Measurements from ENCODE around the gene REM2.
"Not testable (repeated sequence)": the region's sequence is repeated elsewhere in the genome, so short reads cannot be mapped to it uniquely, and the experiment has no call there.

Gene REM2

DNA sequence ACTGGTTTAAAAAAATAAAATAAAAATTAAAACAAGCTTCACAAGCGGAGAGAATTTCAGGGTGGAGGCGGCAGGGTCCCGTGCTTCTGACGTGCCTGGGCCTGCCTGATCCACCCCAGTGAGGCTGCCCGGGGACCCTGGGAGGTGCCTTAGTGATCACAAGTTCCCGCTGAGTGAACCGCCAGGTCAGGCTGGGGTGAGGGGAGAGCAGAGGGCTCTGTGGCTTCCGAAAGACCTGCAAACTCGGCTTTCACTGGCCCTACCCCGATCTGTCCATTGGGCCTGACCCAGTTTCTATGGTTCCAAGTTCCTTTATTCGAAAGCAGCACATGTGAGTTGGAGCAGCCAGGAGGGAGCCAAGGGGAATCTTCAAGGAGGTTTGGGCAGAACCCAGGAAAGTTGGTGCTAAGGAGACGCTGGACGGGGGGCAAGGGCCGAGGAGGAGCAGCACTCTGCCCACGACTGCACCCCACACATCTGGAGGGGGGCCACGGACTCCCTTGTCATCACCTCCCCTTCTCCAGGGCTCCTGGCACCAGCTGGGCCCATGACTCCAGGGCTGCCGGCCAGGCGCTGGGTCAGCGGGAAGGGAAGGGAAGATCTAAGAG, 33.7 kb upstream of the REM2 start:
- DNase-seq (ENCODE audit: low read depth), result no peak
- no peak overlapping the region for H3K4me3 ChIP-seq (ENCODE audit: low read depth, low read length)
- TF ChIP-seq, protein P1, sequence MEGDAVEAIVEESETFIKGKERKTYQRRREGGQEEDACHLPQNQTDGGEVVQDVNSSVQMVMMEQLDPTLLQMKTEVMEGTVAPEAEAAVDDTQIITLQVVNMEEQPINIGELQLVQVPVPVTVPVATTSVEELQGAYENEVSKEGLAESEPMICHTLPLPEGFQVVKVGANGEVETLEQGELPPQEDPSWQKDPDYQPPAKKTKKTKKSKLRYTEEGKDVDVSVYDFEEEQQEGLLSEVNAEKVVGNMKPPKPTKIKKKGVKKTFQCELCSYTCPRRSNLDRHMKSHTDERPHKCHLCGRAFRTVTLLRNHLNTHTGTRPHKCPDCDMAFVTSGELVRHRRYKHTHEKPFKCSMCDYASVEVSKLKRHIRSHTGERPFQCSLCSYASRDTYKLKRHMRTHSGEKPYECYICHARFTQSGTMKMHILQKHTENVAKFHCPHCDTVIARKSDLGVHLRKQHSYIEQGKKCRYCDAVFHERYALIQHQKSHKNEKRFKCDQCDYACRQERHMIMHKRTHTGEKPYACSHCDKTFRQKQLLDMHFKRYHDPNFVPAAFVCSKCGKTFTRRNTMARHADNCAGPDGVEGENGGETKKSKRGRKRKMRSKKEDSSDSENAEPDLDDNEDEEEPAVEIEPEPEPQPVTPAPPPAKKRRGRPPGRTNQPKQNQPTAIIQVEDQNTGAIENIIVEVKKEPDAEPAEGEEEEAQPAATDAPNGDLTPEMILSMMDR (IDR thresholded peaks at IDR 0.05; ENCODE audit: low read depth, low read length, missing control alignments), result no peak

GRCh38 chr14:22850944-22851764, 31.9 kb upstream of the REM2 start:
- H3K4me3 ChIP-seq (ENCODE audit: low read depth, low read length), result no peak overlapping the region
- DNase-seq (ENCODE audit: low read depth), result no peak
- TF ChIP-seq, protein P1 (IDR thresholded peaks at IDR 0.05; ENCODE audit: low read depth, low read length, missing control alignments), result no peak

- DNase-seq (ENCODE audit: low read depth); H3K4me3 ChIP-seq (ENCODE audit: low read depth, low read length): not testable (repeated sequence)
These were observed 30.8 kb upstream of the REM2 start for GRCh38 chr14:22852178-22852577.

- no peak for DNase-seq (ENCODE audit: low read depth)
- TF ChIP-seq, protein P1 (IDR thresholded peaks at IDR 0.05; ENCODE audit: low read depth, low read length, missing control alignments), result no peak
- H3K4me3 ChIP-seq (ENCODE audit: low read depth, low read length), result no peak overlapping the region
These were observed 30.5 kb upstream of the REM2 start for GRCh38 chr14:22852599-22852939.

DNA sequence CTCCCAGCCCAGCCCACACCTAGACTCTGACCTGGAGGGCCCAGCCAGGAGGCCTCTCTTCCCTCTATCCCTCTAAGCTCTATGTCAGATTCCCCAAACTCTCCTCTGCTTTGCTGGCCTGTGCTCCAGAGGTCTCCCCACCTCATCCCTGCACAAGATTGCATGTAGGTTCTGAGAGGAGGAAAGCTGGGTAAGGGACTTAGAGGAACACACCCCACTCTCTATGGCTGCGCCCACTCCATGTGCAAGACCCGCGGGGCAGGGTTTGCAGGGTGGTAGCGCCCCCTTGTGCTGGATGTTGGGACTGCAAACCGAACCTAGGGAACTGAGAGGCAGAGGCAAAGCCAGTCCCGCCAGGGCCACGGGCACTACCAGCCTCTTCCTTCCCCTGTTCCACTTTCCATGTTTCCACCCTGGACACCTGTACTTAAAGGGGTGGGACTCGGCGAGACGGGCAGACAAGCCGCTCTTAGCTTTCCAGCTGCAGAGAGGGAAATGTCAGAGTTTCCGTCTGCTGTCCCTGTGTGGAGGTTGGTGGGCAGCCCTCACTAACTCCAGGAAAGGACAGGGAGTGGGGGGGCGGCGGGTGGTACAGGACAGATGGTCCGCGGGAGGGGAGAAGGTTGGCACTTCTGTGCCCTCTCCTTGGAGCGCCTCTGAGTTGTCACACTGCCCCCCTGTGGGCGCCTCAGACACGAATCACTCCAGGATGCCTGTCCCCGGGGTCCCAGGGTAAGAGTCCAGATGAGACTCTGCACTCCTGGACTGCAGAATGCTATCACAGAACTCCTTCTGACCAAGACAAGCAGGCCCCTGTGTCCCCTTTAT, 29.9 kb upstream of the REM2 start:
- DNase-seq (ENCODE audit: low read depth), result peak; percentile 59
- peak overlapping the region; percentile 58 for H3K4me3 ChIP-seq (ENCODE audit: low read depth, low read length)
- TF ChIP-seq, protein P1 (IDR thresholded peaks at IDR 0.05; ENCODE audit: low read depth, low read length, missing control alignments), result peak; percentile 90

- not testable (repeated sequence) for DNase-seq (ENCODE audit: low read depth); H3K4me3 ChIP-seq (ENCODE audit: low read depth, low read length)
These were observed 28.7 kb upstream of the REM2 start for GRCh38 chr14:22854296-22854695.

DNA sequence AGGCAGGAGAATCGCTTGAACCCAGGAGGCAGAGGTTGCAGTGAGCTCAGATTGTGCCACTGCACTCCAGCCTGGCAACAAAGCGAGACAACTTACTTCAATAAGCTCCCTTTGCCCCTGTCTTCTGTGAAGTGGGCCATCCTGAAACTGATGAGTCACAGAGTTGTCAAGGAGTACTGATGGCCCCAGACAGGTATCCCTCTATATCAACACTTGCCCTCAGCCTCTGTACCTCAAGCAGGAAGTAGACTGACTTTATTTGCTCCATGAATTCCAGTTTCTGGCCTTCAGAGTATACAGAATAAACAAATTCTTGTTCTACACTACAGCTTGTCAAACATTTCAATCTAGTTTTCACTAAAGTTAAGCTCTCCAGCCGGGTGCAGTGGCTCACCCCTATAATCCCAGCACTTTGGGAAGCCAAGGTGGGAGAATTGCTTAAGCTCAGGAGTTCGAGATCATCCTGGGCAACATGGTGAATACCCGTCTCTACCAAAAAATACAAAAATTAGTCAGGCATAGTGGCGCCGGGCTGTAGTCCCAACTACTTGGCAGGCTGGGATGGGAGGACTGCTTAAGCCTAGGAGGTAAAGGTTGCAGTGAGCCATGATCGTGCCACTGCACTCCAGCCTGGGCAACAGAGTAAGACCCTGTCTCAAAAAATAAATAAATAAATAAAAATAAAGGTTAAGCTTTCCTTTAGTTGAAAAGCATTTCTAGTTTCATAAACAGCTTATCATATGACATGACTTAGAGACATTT, 27.9 kb upstream of the REM2 start:
- no peak overlapping the region for H3K4me3 ChIP-seq (ENCODE audit: low read depth, low read length)
- DNase-seq (ENCODE audit: low read depth), result no peak
- TF ChIP-seq, protein P1 (IDR thresholded peaks at IDR 0.05; ENCODE audit: low read depth, low read length, missing control alignments), result no peak

Data from GM12864 (cell line).